GM12878 (cell line): ENCODE results near the gene PARN. TPM values are rescaled to one million over a fixed set of nuclear protein-coding genes. Genes with fewer than 3 reads are reported as not detected.

ENCODE experiments used
- ATAC-seq: fragments of 200-7000 bp; cut with Tn5 transposase; 3 replicates; pipeline ENCODE4 v1.9.1; 2020; ENCODE audit warnings: mild to moderate bottlenecking, moderate library complexity
- BruUV-seq: library from RNA; stranded (reverse); fragments of 400-500 nt; replicated peaks from 2 replicates; lab custom pipeline; 2021; lab: Mats Ljungman, UMichigan
- CTCF ChIA-PET: fragments of 300-600 bp; sonication (Branson Sonifier 250); formaldehyde crosslinking; extraction: SDS; loops from one replicate; lab custom pipeline; 2021; ENCODE audit warnings: inconsistent platforms; lab: Yijun Ruan, JAX
- POLR2A ChIA-PET: fragments of 350-600 bp; formaldehyde crosslinking; extraction: SDS; loops from one replicate; lab custom pipeline; 2021; ENCODE audit warnings: inconsistent platforms; lab: Charles Lee
- RAD21 ChIA-PET: fragments of 300-600 bp; sonication (Branson Sonifier 250); formaldehyde crosslinking; loops from one replicate; lab custom pipeline; 2023; ENCODE audit warnings: antibody characterized with exemption; ENCODE audit not compliant: unreplicated experiment; lab: Charles Lee
- SMC1A ChIA-PET: fragments of 300-600 bp; sonication (Branson Sonifier 250); formaldehyde crosslinking; loops from one replicate; lab custom pipeline; 2023; ENCODE audit not compliant: unreplicated experiment, uncharacterized antibody; lab: Charles Lee
- DNase-seq: peaks from one replicate; pipeline ENCODE4 v3.0.0-alpha.2; 2011; ENCODE audit warnings: low read depth, low spot score
- FAIRE-seq: peaks from 3 replicates; lab custom pipeline; 2011; peaks lifted over from hg19 to GRCh38; lab: Jason Lieb, UNC
- H2AFZ ChIP-seq: 2 replicates; pipeline ENCODE4 v1.6.0; 2011; ENCODE audit warnings: low read depth, low read length, control low read depth; ENCODE audit not compliant: control insufficient read depth
- H3K27ac ChIP-seq: 2 replicates; pipeline ENCODE4 v1.5.1; 2011; ENCODE audit warnings: control low read depth; ENCODE audit not compliant: control insufficient read depth, insufficient read depth
- H3K27me3 ChIP-seq, 2 experiments: replicated peaks in 1 of 2; 2 replicates each; pipeline versions ENCODE4 v1.6.0 to v1.6.1; 2011; ENCODE audit warnings: low read length in 1 of 2; ENCODE audit not compliant: control insufficient read depth in 2 of 2, insufficient read depth in 2 of 2
- H3K36me3 ChIP-seq, 2 experiments: 2 replicates each; pipeline ENCODE4 v1.5.1; 2011; ENCODE audit warnings: low read length in 1 of 2; ENCODE audit not compliant: control insufficient read depth in 2 of 2, insufficient read depth in 2 of 2
- H3K4me1 ChIP-seq: 2 replicates; pipeline ENCODE4 v1.6.1; 2011; ENCODE audit warnings: mild to moderate bottlenecking, low read length, moderate library complexity, mixed read lengths; ENCODE audit not compliant: control insufficient read depth, insufficient read depth
- H3K4me2 ChIP-seq: 2 replicates; pipeline ENCODE4 v1.6.0; 2011; ENCODE audit warnings: control low read depth; ENCODE audit not compliant: control insufficient read depth, insufficient read depth
- H3K4me3 ChIP-seq: fragments of 200-600 bp; sonication (generic); 2 replicates; pipeline ENCODE4 v1.5.1; 2016
- H3K79me2 ChIP-seq: 2 replicates; pipeline ENCODE4 v1.6.0; 2011; ENCODE audit warnings: low read length; ENCODE audit not compliant: control insufficient read depth, insufficient read depth
- H3K9ac ChIP-seq: 2 replicates; pipeline ENCODE4 v1.8.0; 2011; ENCODE audit warnings: low read length, control low read depth, mixed read lengths; ENCODE audit not compliant: control insufficient read depth, insufficient read depth
- H3K9me3 ChIP-seq: replicated peaks from 3 replicates; pipeline ENCODE4 v1.5.1; 2011; ENCODE audit warnings: mild to moderate bottlenecking, low read length; ENCODE audit not compliant: control insufficient read depth, insufficient read depth
- H4K20me1 ChIP-seq: 2 replicates; pipeline ENCODE4 v1.6.0; 2011; ENCODE audit not compliant: control insufficient read depth, insufficient read depth
- CREM ChIP-seq: IDR thresholded peaks from 2 replicates; pipeline ENCODE4 v1.6.1; 2014; ENCODE audit warnings: antibody characterized with exemption, low read depth
- EP300 ChIP-seq, 2 experiments: fragments of 150-350 bp in 1 of 2; IDR thresholded peaks; 2 replicates each; pipeline ENCODE4 v1.6.1; 2011 to 2012; ENCODE audit warnings: low read depth in 2 of 2, low read length in 2 of 2, borderline replicate concordance in 1 of 2, improper control_type of control experiment in 1 of 2, inconsistent platforms in 1 of 2; ENCODE audit not compliant: control insufficient read depth in 1 of 2
- ESRRA ChIP-seq: IDR thresholded peaks from 2 replicates; pipeline ENCODE4 v1.6.1; 2012; ENCODE audit warnings: mild to moderate bottlenecking, low read length, improper control_type of control experiment
- GABPA ChIP-seq: IDR thresholded peaks from 2 replicates; pipeline ENCODE4 v1.6.1; 2014; ENCODE audit warnings: antibody characterized with exemption, low read depth, mild to moderate bottlenecking, inconsistent platforms
- HCFC1 ChIP-seq: fragments of 150-350 bp; IDR thresholded peaks from 2 replicates; pipeline ENCODE4 v1.6.1; 2014; ENCODE audit warnings: low read length
- HDAC2 ChIP-seq: fragments of 200-600 bp; sonication (generic); IDR thresholded peaks from 2 replicates; pipeline ENCODE4 v1.6.1; 2017
- HSF1 ChIP-seq: fragments of 150-350 bp; IDR thresholded peaks from 2 replicates; pipeline ENCODE4 v1.6.1; 2014; ENCODE audit warnings: mild to moderate bottlenecking, low read depth, low read length
- MXI1 ChIP-seq: fragments of 150-350 bp; IDR thresholded peaks from 2 replicates; pipeline ENCODE4 v1.6.1; 2011; ENCODE audit warnings: low read depth, mild to moderate bottlenecking, inconsistent platforms, low read length, improper control_type of control experiment
- PML ChIP-seq: IDR thresholded peaks from 2 replicates; pipeline ENCODE4 v1.6.1; 2012; ENCODE audit warnings: low read length, inconsistent platforms
- REST ChIP-seq: IDR thresholded peaks from 2 replicates; pipeline ENCODE4 v1.6.1; 2012; ENCODE audit warnings: mild to moderate bottlenecking, low read depth, low read length
- SREBF1 ChIP-seq: IDR thresholded peaks from 2 replicates; pipeline ENCODE4 v1.6.1; 2012; ENCODE audit warnings: mild to moderate bottlenecking, low read length
- TBL1XR1 ChIP-seq: IDR thresholded peaks from 2 replicates; pipeline ENCODE4 v1.6.1; 2012; ENCODE audit warnings: low read depth, low read length, improper control_type of control experiment
- WRNIP1 ChIP-seq: IDR thresholded peaks from 2 replicates; pipeline ENCODE4 v1.6.1; 2011; ENCODE audit warnings: low read depth, low read length, improper control_type of control experiment, borderline replicate concordance
- ZNF592 ChIP-seq: fragments of 450-650 bp; IDR thresholded peaks from 2 replicates; pipeline ENCODE4 v1.6.1; 2017; ENCODE audit warnings: mild to moderate bottlenecking, moderate library complexity
- WGBS: methylation state at CpG from one replicate; pipeline ENCODE4 v1.1.6; 2016; ENCODE audit warnings: low lambda C conversion rate; ENCODE audit not compliant: insufficient replicate concordance, insufficient coverage; ENCODE audit errors: missing lambda C conversion rate; 5-methylcytosine and 5-hydroxymethylcytosine counted together
- in situ Hi-C: fragments of 300-500 bp; cut with MboI; formaldehyde crosslinking; loops from 9 replicates; pipeline ENCODE4 v1.14.3; 2018; ENCODE audit warnings: mixed read lengths
- intact Hi-C: fragments of 100-400 bp; cut with micrococcal nuclease; formaldehyde crosslinking; loops from one replicate; pipeline ENCODE4 v1.14.2; 2022; ENCODE audit not compliant: unreplicated experiment
- polyA plus RNA-seq, 11 experiments: library from polyadenylated mRNA; depleted of rRNA in 4 of 11; unstranded in 6 of 11; stranded (reverse) in 5 of 11; fragments of >200 nt; fragmentation: Nextera tagmentation in 4 of 11; fragmentation: Illumina TruSeq in 1 of 11; extraction: Ambion mirVana in 4 of 11; extraction: Trizol in 1 of 11; gene quantifications; 1 replicate in 1 of 11; 2 replicates in 10 of 11; pipeline versions ENCODE4 v1.2.1 to v1.2.3, GENCODE V29; 2011 to 2016; ENCODE audit warnings: inconsistent platforms in 2 of 11, missing spikeins in 2 of 11, low read depth in 1 of 11
- total RNA-seq, 4 experiments: library from RNA; depleted of rRNA in 3 of 4; stranded (reverse); fragments of >200 nt in 3 of 4; fragmentation: Illumina TruSeq in 1 of 4; extraction: Trizol in 1 of 4; gene quantifications; 2 replicates each; pipeline versions ENCODE4 v1.2.1 to v1.2.3, GENCODE V29; 2013 to 2021

Gene PARN
- total and polyA plus RNA-seq, 10 of the 15 experiments (the other 5 are each of a cell fraction or from before 2014, with no cell fraction given) = 15.6 to 77.3 (median 47.7) TPM

GRCh38 chr16:14608111-14608566 is 21.9 kb downstream of the PARN start:
- Histone ChIP-seq H3K36me3 (peaks cover 7 to 22% of the 10 kb centered on the region in 2 experiments), H3K27ac (peak overlapping the region; percentile 94), H3K4me1 (peaks cover 42% of the 10 kb centered on the region), H3K9ac (peak overlapping the region; percentile 3; the same call in 1 of the 2 replicates), H3K9me3 (no peaks in the 10 kb centered on the region; the same call in 2 of the 3 replicates), H3K27me3 (no peaks in the 10 kb centered on the region), H3K4me3 (peak overlapping the region; percentile 51; the same call in 1 of the 2 replicates), H4K20me1 (no peaks in the 10 kb centered on the region), H2AFZ (no peak overlapping the region), H3K4me2 (peak overlapping the region; percentile 92), H3K79me2 (peaks cover 5% of the 10 kb centered on the region)
- DNase-seq = no peak
- ChIA-PET POLR2A (interaction anchor here (0.7 to 1.6 kb wide), 4 partner anchors 9 to 250 kb away, joined by 3 to 7 read pairs (median 4); partner anchors contain the start of gene PARN), CTCF (interaction anchor here (0.7 to 1.3 kb wide), 3 partner anchors 18 to 688 kb away, joined by 3 to 5 read pairs (median 4); partner anchors contain the start of gene ERCC4), RAD21 (interaction anchor here (0.6 to 1.9 kb wide), 7 partner anchors 21 to 359 kb away, joined by 3 to 6 read pairs (median 5); partner anchors contain the start of genes BFAR and PARN), SMC1A (interaction anchor here (0.7 to 3.1 kb wide), 14 partner anchors 8 to 1424 kb away, joined by 3 to 22 read pairs (median 5); partner anchors contain the start of gene PARN)
- FAIRE-seq = peak; percentile 38
- intact Hi-C loops = loop anchor here (2.0 to 10.0 kb wide), 2 partner anchors 21 to 303 kb away; no protein-coding TSS in a partner anchor
- ATAC-seq = peak; percentile 86
- in situ Hi-C loops = no loop called here
- WGBS = 2% methylated on average over 4 of the region's 4 CpGs
- BruUV-seq = no TSS peak
- TF ChIP-seq CREM = peak; percentile 37; the same call in 1 of the 2 replicates
- TF ChIP-seq PML = no peak
- TF ChIP-seq HSF1 = no peak
- TF ChIP-seq HDAC2 = 0 out of 2 replicates have a peak, but pooled peaks have one; percentile 58
- peak; percentile 83; the same call in 1 of the 2 replicates for TF ChIP-seq TBL1XR1
- 0 out of 4 replicates have a peak, but pooled peaks of 1 of the 2 experiments have one; percentile 40 for TF ChIP-seq EP300 (IDR thresholded peaks at IDR 0.05; ENCODE audit: borderline replicate concordance in 1 of 2, control insufficient read depth in 1 of 2, low read depth in 2 of 2, low read length in 2 of 2)
- 0 out of 2 replicates have a peak, but pooled peaks have one; percentile 20 for TF ChIP-seq GABPA
- TF ChIP-seq SREBF1 = no peak
- TF ChIP-seq ESRRA = no peak
- TF ChIP-seq WRNIP1 = no peak
- TF ChIP-seq ZNF592 = no peak
- TF ChIP-seq REST = no peak
- 0 out of 2 replicates have a peak, but pooled peaks have one; percentile 36 for TF ChIP-seq MXI1
- TF ChIP-seq HCFC1 = no peak
